H1 (cell line): ENCODE data around the gene CCDC138. TPM values are rescaled to one million over a fixed set of nuclear protein-coding genes. Genes with fewer than 3 reads are reported as not detected.

ENCODE experiments used
- ASH2L ChIP-seq: fragments of 200-600, 300-600 bp; sonication (generic); IDR thresholded peaks from one replicate; pipeline ENCODE4 v1.7.1; 2017; ENCODE audit warnings: low read length
- PHF8 ChIP-seq: fragments of 200-600 bp; sonication (generic); conservative IDR thresholded peaks from 2 replicates; pipeline ENCODE4 v1.7.1; 2012; ENCODE audit warnings: low read depth, mild to moderate bottlenecking, inconsistent platforms, low read length, moderate library complexity
- SAP30 ChIP-seq: fragments of 300-600 bp; sonication (generic); IDR thresholded peaks from 2 replicates; pipeline ENCODE4 v1.7.1; 2012; ENCODE audit warnings: low read length, moderate library complexity, mild to moderate bottlenecking, inconsistent platforms; ENCODE audit not compliant: insufficient read depth, insufficient replicate concordance
- TCF12 ChIP-seq: IDR thresholded peaks from 2 replicates; pipeline ENCODE4 v1.6.1; 2011; ENCODE audit warnings: low read depth, mild to moderate bottlenecking, low read length
- TEAD4 ChIP-seq: IDR thresholded peaks from 2 replicates; pipeline ENCODE4 v1.6.1; 2012; ENCODE audit warnings: low read depth, low read length, inconsistent platforms, mixed read lengths
- polyA plus RNA-seq, 7 experiments: library from polyadenylated mRNA; depleted of rRNA in 3 of 7; stranded (reverse) in 5 of 7; unstranded in 2 of 7; fragments of >200 nt in 5 of 7; fragments of 200-250 nt in 2 of 7; gene quantifications; 1 replicate in 5 of 7; 2 replicates in 1 of 7; 4 replicates in 1 of 7; pipeline versions ENCODE4 v1.2.1 to v1.2.3, GENCODE V29; 2011 to 2013; ENCODE audit warnings: missing spikeins in 2 of 7, mixed read lengths in 2 of 7
- total RNA-seq: library from RNA; stranded (reverse); fragmentation: NEBNext Ultra II Directional; extraction: Animal tissue kit (Norgen Biotek cat#: 25700); gene quantifications from 2 replicates; pipeline ENCODE4 v1.2.1, GENCODE V29; 2021
- TF ChIP-seq, protein P1 (sequence below): IDR thresholded peaks from 2 replicates; pipeline ENCODE4 v1.6.1; 2011; ENCODE audit warnings: low read length, improper control_type of control experiment

The CCDC138 gene
- total and polyA plus RNA-seq, 2 of the 8 experiments (the other 6 are each of a cell fraction or from before 2014, with no cell fraction given), result 8.3 to 29.8 TPM

GRCh38 chr2:108833219-108833618 is 46.6 kb downstream of the CCDC138 start (continued):
- TF ChIP-seq ASH2L (no peak), SAP30 (no peak), PHF8 (no peak), TCF12 (no peak), TEAD4 (no peak)
- TF ChIP-seq, protein P1, sequence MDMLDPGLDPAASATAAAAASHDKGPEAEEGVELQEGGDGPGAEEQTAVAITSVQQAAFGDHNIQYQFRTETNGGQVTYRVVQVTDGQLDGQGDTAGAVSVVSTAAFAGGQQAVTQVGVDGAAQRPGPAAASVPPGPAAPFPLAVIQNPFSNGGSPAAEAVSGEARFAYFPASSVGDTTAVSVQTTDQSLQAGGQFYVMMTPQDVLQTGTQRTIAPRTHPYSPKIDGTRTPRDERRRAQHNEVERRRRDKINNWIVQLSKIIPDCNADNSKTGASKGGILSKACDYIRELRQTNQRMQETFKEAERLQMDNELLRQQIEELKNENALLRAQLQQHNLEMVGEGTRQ, result no peak
